Loucy (cell line): ENCODE data around the gene ANKRD39.
A peak's percentile ranks its signal among the peaks of the same experiment; 100 is the strongest.

Experiments
- H2AFZ ChIP-seq: fragments of 200-600 bp; sonication (generic); 2 replicates; pipeline ENCODE4 v1.6.0; 2016; ENCODE audit warnings: antibody characterized with exemption, mild to moderate bottlenecking, low read length, moderate library complexity
- H3F3A ChIP-seq: fragments of 200-600 bp; 2 replicates; pipeline ENCODE4 v1.6.0; 2016; ENCODE audit warnings: antibody characterized with exemption, low read depth, mild to moderate bottlenecking
- H3K27me3 ChIP-seq: fragments of 200-600 bp; sonication (generic); 2 replicates; pipeline ENCODE4 v1.6.1; 2014; ENCODE audit warnings: low read length, mild to moderate bottlenecking; ENCODE audit not compliant: insufficient read depth, poor library complexity, severe bottlenecking
- H3K36me3 ChIP-seq: fragments of 200-600 bp; sonication (generic); 2 replicates; pipeline ENCODE4 v1.6.1; 2016; ENCODE audit warnings: low read length; ENCODE audit not compliant: insufficient read depth
- H3K4me1 ChIP-seq: fragments of 200-600 bp; sonication (generic); 2 replicates; pipeline ENCODE4 v1.5.1; 2014; ENCODE audit warnings: low read length, mild to moderate bottlenecking; ENCODE audit not compliant: insufficient read depth, poor library complexity, severe bottlenecking
- H3K4me2 ChIP-seq: fragments of 200-600 bp; sonication (generic); 2 replicates; pipeline ENCODE4 v1.6.0; 2014; ENCODE audit warnings: antibody characterized with exemption, low read length, low read depth, mild to moderate bottlenecking; ENCODE audit not compliant: poor library complexity, severe bottlenecking
- H3K4me3 ChIP-seq: fragments of 200-600 bp; sonication (generic); 2 replicates; pipeline ENCODE4 v1.5.1; 2014; ENCODE audit warnings: low read length, mild to moderate bottlenecking, mixed read lengths; ENCODE audit not compliant: poor library complexity, severe bottlenecking
- H3K79me2 ChIP-seq: fragments of 200-600 bp; sonication (generic); 2 replicates; pipeline ENCODE4 v1.6.1; 2014; ENCODE audit warnings: low read length; ENCODE audit not compliant: insufficient read depth
- H3K9ac ChIP-seq: fragments of 200-600 bp; sonication (generic); 2 replicates; pipeline ENCODE4 v1.6.0; 2014; ENCODE audit warnings: mild to moderate bottlenecking, low read depth, low read length, moderate library complexity; ENCODE audit not compliant: poor library complexity, severe bottlenecking
- H3K9me2 ChIP-seq: fragments of 200-600 bp; sonication (generic); replicated peaks from 2 replicates; pipeline ENCODE4 v1.6.1; 2016; ENCODE audit warnings: low read depth, low read length, mixed read lengths
- H3K9me3 ChIP-seq: fragments of 200-600 bp; sonication (generic); 2 replicates; pipeline ENCODE4 v1.6.1; 2014; ENCODE audit warnings: mild to moderate bottlenecking, antibody characterized with exemption, low read length, low read depth; ENCODE audit not compliant: insufficient read depth
- H4K20me1 ChIP-seq: fragments of 200-600 bp; sonication (generic); 2 replicates; pipeline ENCODE4 v1.6.0; 2014; ENCODE audit warnings: antibody characterized with exemption, low read length, mild to moderate bottlenecking; ENCODE audit not compliant: insufficient read depth, poor library complexity, severe bottlenecking
- CTCF ChIP-seq: fragments of 200-600 bp; sonication (generic); conservative IDR thresholded peaks from 2 replicates; pipeline ENCODE4 v1.5.1; 2014; ENCODE audit warnings: mild to moderate bottlenecking, antibody characterized with exemption, low read length
- EZH2phosphoT487 ChIP-seq: fragments of 200-600 bp; IDR thresholded peaks from 2 replicates; pipeline ENCODE4 v1.6.1; 2018; ENCODE audit warnings: antibody characterized with exemption, mild to moderate bottlenecking, moderate library complexity, borderline replicate concordance

ANKRD39 gene

GRCh38 chr2:96857667-96858372 lies at the start of gene ANKRD39:
ANKRD39 (minus strand) TSS chr2:96858016; CDS start chr2:96857987, 29 bp downstream.
- peaks cover 7% of the 10 kb centered on the region for H4K20me1 ChIP-seq
- H3K27me3 ChIP-seq, result no peaks in the 10 kb centered on the region
- H3K9me3 ChIP-seq, result no peaks in the 10 kb centered on the region
- H3K4me2 ChIP-seq, result peak within 1 kb of the TSS; percentile 96
- no peak for TF ChIP-seq EZH2phosphoT487
- TF ChIP-seq CTCF, result peak; percentile 73
- no peaks in the 10 kb centered on the region for H3F3A ChIP-seq
- H3K4me1 ChIP-seq, result peaks cover 27% of the 10 kb centered on the region
- peaks cover 24% of the 10 kb centered on the region; the same call in 1 of the 2 replicates for H3K36me3 ChIP-seq
- peak within 1 kb of the TSS; percentile 93 for H3K4me3 ChIP-seq
- peaks cover 31% of the 10 kb centered on the region for H3K79me2 ChIP-seq
- peak within 1 kb of the TSS; percentile 84 for H2AFZ ChIP-seq
- no peaks in the 10 kb centered on the region for H3K9me2 ChIP-seq
- peak within 1 kb of the TSS; percentile 88 for H3K9ac ChIP-seq

GRCh38 chr2:96906729-96907114 lies 48.9 kb upstream of the ANKRD39 start:
- Histone ChIP-seq H3K4me1 (peaks cover 8% of the 10 kb centered on the region), H3K4me2 (no peak overlapping the region), H3K9me2 (no peaks in the 10 kb centered on the region), H3K4me3 (no peak overlapping the region), H3F3A (no peaks in the 10 kb centered on the region), H3K9me3 (no peaks in the 10 kb centered on the region), H3K27me3 (no peaks in the 10 kb centered on the region), H3K9ac (no peak overlapping the region), H3K79me2 (no peaks in the 10 kb centered on the region), H2AFZ (no peak overlapping the region), H4K20me1 (no peaks in the 10 kb centered on the region), H3K36me3 (no peaks in the 10 kb centered on the region)
- no peak for TF ChIP-seq CTCF
- no peak for TF ChIP-seq EZH2phosphoT487

GRCh38 chr2:96903815-96904214 lies 46.0 kb upstream of the ANKRD39 start:
- Histone ChIP-seq H2AFZ (peak overlapping the region; percentile 80), H3K27me3 (no peaks in the 10 kb centered on the region), H3K36me3 (no peaks in the 10 kb centered on the region), H3K9ac (no peak overlapping the region), H4K20me1 (no peaks in the 10 kb centered on the region), H3K9me3 (no peaks in the 10 kb centered on the region), H3K4me1 (peaks cover 8% of the 10 kb centered on the region), H3K79me2 (no peaks in the 10 kb centered on the region), H3K4me3 (no peak overlapping the region), H3K9me2 (no peaks in the 10 kb centered on the region), H3K4me2 (no peak overlapping the region), H3F3A (no peaks in the 10 kb centered on the region)
- TF ChIP-seq CTCF, result no peak
- no peak for TF ChIP-seq EZH2phosphoT487
